ENCODE measurements around the gene GLDN.

DNA sequence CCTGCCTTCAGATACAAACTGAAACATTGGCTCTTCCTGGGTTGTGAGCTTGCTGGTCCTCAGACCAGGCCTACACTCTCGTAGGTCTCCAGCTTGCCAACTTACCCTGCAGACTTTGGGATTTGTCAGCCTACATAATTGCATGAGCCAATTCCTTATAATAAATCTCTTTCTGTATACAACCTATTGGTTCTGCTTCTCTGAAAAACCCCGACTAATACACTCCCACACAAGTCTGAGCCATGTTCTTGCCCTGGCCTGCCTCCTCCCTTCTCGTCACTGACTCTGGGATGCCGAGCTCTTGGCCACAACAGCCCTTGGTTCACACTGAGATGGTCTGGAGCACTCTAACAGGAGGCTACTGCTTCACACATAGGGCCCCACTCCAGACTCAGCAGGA, 12.5 kb upstream of the GLDN start:
- TF ChIP-seq JUND (IDR thresholded peaks at IDR 0.05) (no peak), TAF1 (IDR thresholded peaks at IDR 0.05; ENCODE audit: borderline replicate concordance, low read depth, low read length) (no peak), GABPA (IDR thresholded peaks at IDR 0.05; ENCODE audit: low read depth) (no peak), RAD21 (IDR thresholded peaks at IDR 0.05; ENCODE audit: low read length) (no peak), POLR2AphosphoS5 (IDR thresholded peaks at IDR 0.05; ENCODE audit: low read depth, low read length) (no peak), SMC3 (IDR thresholded peaks at IDR 0.05; ENCODE audit: low read depth, low read length) (no peak), YY1 (IDR thresholded peaks at IDR 0.05; ENCODE audit: low read depth) (no peak)
- TF ChIP-seq, protein P1, sequence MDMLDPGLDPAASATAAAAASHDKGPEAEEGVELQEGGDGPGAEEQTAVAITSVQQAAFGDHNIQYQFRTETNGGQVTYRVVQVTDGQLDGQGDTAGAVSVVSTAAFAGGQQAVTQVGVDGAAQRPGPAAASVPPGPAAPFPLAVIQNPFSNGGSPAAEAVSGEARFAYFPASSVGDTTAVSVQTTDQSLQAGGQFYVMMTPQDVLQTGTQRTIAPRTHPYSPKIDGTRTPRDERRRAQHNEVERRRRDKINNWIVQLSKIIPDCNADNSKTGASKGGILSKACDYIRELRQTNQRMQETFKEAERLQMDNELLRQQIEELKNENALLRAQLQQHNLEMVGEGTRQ (IDR thresholded peaks at IDR 0.05; ENCODE audit: borderline replicate concordance, low read depth, low read length) = no peak
- TF ChIP-seq, protein P2, sequence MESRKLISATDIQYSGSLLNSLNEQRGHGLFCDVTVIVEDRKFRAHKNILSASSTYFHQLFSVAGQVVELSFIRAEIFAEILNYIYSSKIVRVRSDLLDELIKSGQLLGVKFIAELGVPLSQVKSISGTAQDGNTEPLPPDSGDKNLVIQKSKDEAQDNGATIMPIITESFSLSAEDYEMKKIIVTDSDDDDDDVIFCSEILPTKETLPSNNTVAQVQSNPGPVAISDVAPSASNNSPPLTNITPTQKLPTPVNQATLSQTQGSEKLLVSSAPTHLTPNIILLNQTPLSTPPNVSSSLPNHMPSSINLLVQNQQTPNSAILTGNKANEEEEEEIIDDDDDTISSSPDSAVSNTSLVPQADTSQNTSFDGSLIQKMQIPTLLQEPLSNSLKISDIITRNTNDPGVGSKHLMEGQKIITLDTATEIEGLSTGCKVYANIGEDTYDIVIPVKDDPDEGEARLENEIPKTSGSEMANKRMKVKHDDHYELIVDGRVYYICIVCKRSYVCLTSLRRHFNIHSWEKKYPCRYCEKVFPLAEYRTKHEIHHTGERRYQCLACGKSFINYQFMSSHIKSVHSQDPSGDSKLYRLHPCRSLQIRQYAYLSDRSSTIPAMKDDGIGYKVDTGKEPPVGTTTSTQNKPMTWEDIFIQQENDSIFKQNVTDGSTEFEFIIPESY (IDR thresholded peaks at IDR 0.05; ENCODE audit: borderline replicate concordance, low read depth) = no peak
- TF ChIP-seq, protein P3, sequence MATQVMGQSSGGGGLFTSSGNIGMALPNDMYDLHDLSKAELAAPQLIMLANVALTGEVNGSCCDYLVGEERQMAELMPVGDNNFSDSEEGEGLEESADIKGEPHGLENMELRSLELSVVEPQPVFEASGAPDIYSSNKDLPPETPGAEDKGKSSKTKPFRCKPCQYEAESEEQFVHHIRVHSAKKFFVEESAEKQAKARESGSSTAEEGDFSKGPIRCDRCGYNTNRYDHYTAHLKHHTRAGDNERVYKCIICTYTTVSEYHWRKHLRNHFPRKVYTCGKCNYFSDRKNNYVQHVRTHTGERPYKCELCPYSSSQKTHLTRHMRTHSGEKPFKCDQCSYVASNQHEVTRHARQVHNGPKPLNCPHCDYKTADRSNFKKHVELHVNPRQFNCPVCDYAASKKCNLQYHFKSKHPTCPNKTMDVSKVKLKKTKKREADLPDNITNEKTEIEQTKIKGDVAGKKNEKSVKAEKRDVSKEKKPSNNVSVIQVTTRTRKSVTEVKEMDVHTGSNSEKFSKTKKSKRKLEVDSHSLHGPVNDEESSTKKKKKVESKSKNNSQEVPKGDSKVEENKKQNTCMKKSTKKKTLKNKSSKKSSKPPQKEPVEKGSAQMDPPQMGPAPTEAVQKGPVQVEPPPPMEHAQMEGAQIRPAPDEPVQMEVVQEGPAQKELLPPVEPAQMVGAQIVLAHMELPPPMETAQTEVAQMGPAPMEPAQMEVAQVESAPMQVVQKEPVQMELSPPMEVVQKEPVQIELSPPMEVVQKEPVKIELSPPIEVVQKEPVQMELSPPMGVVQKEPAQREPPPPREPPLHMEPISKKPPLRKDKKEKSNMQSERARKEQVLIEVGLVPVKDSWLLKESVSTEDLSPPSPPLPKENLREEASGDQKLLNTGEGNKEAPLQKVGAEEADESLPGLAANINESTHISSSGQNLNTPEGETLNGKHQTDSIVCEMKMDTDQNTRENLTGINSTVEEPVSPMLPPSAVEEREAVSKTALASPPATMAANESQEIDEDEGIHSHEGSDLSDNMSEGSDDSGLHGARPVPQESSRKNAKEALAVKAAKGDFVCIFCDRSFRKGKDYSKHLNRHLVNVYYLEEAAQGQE (IDR thresholded peaks at IDR 0.05; ENCODE audit: low read depth, low read length) = no peak
- TF ChIP-seq, protein P4, sequence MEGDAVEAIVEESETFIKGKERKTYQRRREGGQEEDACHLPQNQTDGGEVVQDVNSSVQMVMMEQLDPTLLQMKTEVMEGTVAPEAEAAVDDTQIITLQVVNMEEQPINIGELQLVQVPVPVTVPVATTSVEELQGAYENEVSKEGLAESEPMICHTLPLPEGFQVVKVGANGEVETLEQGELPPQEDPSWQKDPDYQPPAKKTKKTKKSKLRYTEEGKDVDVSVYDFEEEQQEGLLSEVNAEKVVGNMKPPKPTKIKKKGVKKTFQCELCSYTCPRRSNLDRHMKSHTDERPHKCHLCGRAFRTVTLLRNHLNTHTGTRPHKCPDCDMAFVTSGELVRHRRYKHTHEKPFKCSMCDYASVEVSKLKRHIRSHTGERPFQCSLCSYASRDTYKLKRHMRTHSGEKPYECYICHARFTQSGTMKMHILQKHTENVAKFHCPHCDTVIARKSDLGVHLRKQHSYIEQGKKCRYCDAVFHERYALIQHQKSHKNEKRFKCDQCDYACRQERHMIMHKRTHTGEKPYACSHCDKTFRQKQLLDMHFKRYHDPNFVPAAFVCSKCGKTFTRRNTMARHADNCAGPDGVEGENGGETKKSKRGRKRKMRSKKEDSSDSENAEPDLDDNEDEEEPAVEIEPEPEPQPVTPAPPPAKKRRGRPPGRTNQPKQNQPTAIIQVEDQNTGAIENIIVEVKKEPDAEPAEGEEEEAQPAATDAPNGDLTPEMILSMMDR (IDR thresholded peaks at IDR 0.05) = no peak
- TF ChIP-seq, protein P5, sequence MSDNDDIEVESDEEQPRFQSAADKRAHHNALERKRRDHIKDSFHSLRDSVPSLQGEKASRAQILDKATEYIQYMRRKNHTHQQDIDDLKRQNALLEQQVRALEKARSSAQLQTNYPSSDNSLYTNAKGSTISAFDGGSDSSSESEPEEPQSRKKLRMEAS (IDR thresholded peaks at IDR 0.05; ENCODE audit: low read depth) = no peak
- TF ChIP-seq, protein P6, sequence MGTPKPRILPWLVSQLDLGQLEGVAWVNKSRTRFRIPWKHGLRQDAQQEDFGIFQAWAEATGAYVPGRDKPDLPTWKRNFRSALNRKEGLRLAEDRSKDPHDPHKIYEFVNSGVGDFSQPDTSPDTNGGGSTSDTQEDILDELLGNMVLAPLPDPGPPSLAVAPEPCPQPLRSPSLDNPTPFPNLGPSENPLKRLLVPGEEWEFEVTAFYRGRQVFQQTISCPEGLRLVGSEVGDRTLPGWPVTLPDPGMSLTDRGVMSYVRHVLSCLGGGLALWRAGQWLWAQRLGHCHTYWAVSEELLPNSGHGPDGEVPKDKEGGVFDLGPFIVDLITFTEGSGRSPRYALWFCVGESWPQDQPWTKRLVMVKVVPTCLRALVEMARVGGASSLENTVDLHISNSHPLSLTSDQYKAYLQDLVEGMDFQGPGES (IDR thresholded peaks at IDR 0.05; ENCODE audit: low read depth, low read length) = no peak

Measured in SK-N-SH (cell line).